GM12874 (cell line): ENCODE data around the gene OAS2.

Source experiments
- CTCF ChIP-seq: IDR thresholded peaks from 2 replicates; pipeline ENCODE4 v1.5.1; 2011; ENCODE audit warnings: low read depth, mild to moderate bottlenecking, control low read depth, low read length, moderate library complexity; ENCODE audit not compliant: insufficient read depth

Gene OAS2

GRCh38 chr12:112978163-112979040, at the start of gene OAS2:
TSS of gene OAS2 (plus strand) at chr12:112978519. CDS start at chr12:112978609, 90 bp downstream.
- TF ChIP-seq CTCF, result no peak

GRCh38 chr12:112928978-112929377, 49.3 kb upstream of the OAS2 start:
- 0 out of 2 replicates have a peak, but pooled peaks have one; percentile 12 for TF ChIP-seq CTCF

- no peak for TF ChIP-seq CTCF
These were observed 48.6 kb upstream of the OAS2 start for GRCh38 chr12:112929715-112930114.

GRCh38 chr12:112930350-112930749, 48.0 kb upstream of the OAS2 start:
- TF ChIP-seq CTCF, result no peak

- TF ChIP-seq CTCF, result no peak
These were observed 45.7 kb upstream of the OAS2 start for GRCh38 chr12:112932485-112933128.

GRCh38 chr12:112933129-112933505, 45.2 kb upstream of the OAS2 start:
- no peak for TF ChIP-seq CTCF

GRCh38 chr12:112936264-112936663, 42.1 kb upstream of the OAS2 start:
- no peak for TF ChIP-seq CTCF
